GM18868 (cell line): ENCODE results near the gene TMEM40.
A peak's percentile ranks its signal among the peaks of the same experiment; 100 is the strongest.
"Not testable (repeated sequence)": the region's sequence is repeated elsewhere in the genome, so short reads cannot be mapped to it uniquely, and the experiment has no call there.

Experiments
- ATAC-seq: cut with Tn5 transposase; IDR thresholded peaks from one replicate; pipeline ENCODE4 v1.9.1; 2021; ENCODE audit warnings: mild to moderate bottlenecking, moderate library complexity; ENCODE audit not compliant: unreplicated experiment

The TMEM40 gene

GRCh38 chr3:12777171-12777570 lies 18.1 kb upstream of the TMEM40 start:
- no peak for ATAC-seq

GRCh38 chr3:12775970-12776369 lies 16.9 kb upstream of the TMEM40 start:
- not testable (repeated sequence) for ATAC-seq

- no peak for ATAC-seq
Measured at GRCh38 chr3:12775226-12775625, 16.2 kb upstream of the TMEM40 start.

- no peak for ATAC-seq
Measured at GRCh38 chr3:12774619-12775018, 15.6 kb upstream of the TMEM40 start.

GRCh38 chr3:12773710-12774086 lies 14.6 kb upstream of the TMEM40 start:
- ATAC-seq, result no peak

GRCh38 chr3:12773030-12773709 lies 14.1 kb upstream of the TMEM40 start:
- ATAC-seq, result no peak

GRCh38 chr3:12772462-12772861 lies 13.4 kb upstream of the TMEM40 start:
- ATAC-seq, result no peak

- ATAC-seq, result no peak
Measured at GRCh38 chr3:12771236-12771635, 12.2 kb upstream of the TMEM40 start.

GRCh38 chr3:12769761-12770160 lies 10.7 kb upstream of the TMEM40 start:
- ATAC-seq, result no peak

- no peak for ATAC-seq
Measured at GRCh38 chr3:12768579-12769527, 9.8 kb upstream of the TMEM40 start.

- no peak for ATAC-seq
Measured at GRCh38 chr3:12766541-12766940, 7.5 kb upstream of the TMEM40 start.

- ATAC-seq, result no peak
Measured at GRCh38 chr3:12764171-12764776, 5.2 kb upstream of the TMEM40 start.

- no peak for ATAC-seq
Measured at GRCh38 chr3:12759693-12760565, 870 bp upstream of the TMEM40 start.

- ATAC-seq, result peak; percentile 36
Measured at GRCh38 chr3:12758025-12758781, 856 bp downstream of the TMEM40 start.

GRCh38 chr3:12756635-12757034 lies 2.4 kb downstream of the TMEM40 start:
- ATAC-seq, result no peak

- no peak for ATAC-seq
Measured at GRCh38 chr3:12756175-12756574, 2.9 kb downstream of the TMEM40 start.

- ATAC-seq, result no peak
Measured at GRCh38 chr3:12755754-12756153, 3.3 kb downstream of the TMEM40 start.

GRCh38 chr3:12754313-12754712 lies 4.7 kb downstream of the TMEM40 start:
- ATAC-seq, result no peak

- no peak for ATAC-seq
Measured at GRCh38 chr3:12753275-12754028, 5.6 kb downstream of the TMEM40 start.
